Iris pigment epithelial cell (primary cell): ENCODE measurements around the gene BMF.

Experiments
- DNase-seq: peaks from one replicate; pipeline ENCODE4 v3.0.0-alpha.2; 2011; ENCODE audit warnings: low read depth

Gene BMF

GRCh38 chr15:40065166-40065565 is 43.5 kb downstream of the BMF start:
- no peak for DNase-seq

- DNase-seq = peak; percentile 98
Measured at GRCh38 chr15:40064231-40064894, 44.3 kb downstream of the BMF start.

DNA sequence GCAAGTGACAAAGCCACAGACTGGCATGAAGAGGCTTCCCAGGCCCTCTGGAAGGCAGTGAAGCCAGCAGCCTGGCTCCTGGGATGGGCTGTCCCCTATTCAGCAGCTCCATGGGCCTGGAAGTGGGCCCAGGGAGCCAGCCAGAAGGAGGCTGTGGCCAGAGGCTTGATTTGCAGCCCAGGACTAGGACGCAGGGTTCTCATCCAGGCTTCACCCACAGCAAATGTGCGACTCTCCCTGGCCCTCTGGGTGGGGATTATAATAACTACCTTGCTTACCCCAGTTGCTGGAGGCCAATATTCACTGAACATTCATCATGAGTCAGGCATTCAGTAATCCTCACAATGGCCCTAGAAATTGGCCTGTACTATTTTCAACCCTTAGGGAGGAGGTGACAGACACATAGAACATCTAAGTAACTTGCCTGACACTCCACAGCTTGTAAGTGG is 45.1 kb downstream of the BMF start:
- DNase-seq = peak; percentile 85

DNA sequence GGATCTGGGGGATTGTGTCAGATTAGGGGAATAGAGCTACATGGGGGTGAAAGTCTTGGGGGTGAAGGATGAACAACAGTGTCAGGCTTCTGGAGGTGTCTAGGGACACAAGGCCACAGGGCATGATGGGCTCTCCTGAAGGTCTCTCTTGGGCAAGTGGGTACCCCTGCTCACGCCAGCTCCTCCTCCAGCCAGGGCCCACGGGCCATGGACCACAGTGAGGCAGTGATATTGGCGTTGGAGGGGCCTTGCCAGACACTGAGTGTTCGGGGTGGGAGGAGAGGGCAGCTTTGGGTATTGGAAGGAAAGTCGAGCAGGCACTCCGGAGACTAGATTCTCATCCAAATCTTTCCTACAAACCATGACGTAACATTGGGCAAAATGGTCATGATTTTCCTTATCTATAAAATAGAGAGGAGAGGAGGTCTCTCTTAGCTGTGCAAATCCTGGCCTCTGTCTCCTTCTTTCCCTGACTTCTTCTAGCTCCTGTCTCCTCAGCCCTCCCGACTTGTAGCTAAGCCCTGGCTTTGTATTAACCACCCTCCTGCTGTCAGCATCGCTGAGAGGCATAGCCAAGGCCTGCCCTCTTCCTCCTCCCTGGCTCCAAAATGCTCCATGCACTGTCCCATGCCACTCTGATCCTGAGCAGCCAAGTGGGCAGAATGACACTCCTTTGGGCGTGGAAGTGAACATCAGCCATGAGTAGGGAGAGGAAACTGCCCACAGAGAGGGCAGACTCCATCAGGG is 45.7 kb downstream of the BMF start:
- no peak for DNase-seq

DNA sequence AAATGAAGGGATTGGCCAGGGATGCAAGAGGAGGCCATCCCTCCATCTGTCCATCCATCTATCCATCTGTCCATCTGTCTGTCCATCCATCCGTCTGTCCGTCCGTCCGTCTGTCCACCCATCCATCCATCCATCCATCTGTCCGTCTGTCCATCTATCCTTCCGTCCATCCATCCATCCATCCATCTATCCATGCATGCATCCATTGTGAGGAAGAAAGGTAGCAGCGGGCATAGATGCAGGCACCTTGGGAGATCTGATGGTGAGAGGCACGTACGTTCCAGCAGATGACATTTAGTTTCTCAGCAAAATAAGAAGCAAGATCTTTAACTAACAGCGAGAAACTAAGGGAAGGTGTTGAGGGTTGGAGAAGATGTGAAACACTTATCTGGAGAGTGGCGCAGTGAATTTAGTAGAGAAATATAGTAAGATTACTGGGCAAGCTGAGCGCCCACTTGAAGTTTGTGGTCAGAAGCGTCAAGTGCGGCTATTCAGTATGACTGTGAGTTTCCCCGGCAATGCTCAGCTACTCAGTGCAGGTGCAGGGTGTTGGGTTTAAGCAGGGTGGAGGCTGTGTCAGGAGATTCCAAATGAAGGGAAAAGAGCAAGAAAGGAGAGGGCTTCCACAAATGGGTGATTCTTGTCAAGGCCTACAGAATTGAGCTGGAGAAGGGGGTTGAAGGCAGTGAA is 47.3 kb downstream of the BMF start:
- DNase-seq = no peak

GRCh38 chr15:40060236-40060961 is 48.3 kb downstream of the BMF start:
- no peak for DNase-seq

DNA sequence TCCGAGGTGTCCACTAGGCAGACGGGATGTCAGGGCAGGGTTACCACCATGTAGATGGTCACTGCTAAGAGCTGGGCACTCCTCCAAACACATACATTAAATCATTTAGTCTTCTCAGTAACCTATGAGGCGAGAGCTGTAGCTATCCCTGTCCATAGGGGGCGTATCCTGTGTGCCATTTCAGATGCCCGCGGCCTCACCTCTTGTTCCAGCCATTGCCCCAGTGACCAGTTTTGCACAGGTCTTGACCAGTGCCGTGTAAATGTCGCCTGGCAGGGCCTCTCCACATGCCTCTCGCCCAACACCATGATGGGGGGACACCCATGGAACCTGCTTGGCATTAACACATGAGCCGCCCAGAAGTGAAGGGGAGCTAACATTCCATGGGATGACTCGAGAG is 48.9 kb downstream of the BMF start:
- DNase-seq = no peak

GRCh38 chr15:40058476-40059140 is 50.1 kb downstream of the BMF start:
- peak; percentile 88 for DNase-seq

- DNase-seq = no peak
Measured at GRCh38 chr15:40055576-40056293, 52.9 kb downstream of the BMF start.

DNA sequence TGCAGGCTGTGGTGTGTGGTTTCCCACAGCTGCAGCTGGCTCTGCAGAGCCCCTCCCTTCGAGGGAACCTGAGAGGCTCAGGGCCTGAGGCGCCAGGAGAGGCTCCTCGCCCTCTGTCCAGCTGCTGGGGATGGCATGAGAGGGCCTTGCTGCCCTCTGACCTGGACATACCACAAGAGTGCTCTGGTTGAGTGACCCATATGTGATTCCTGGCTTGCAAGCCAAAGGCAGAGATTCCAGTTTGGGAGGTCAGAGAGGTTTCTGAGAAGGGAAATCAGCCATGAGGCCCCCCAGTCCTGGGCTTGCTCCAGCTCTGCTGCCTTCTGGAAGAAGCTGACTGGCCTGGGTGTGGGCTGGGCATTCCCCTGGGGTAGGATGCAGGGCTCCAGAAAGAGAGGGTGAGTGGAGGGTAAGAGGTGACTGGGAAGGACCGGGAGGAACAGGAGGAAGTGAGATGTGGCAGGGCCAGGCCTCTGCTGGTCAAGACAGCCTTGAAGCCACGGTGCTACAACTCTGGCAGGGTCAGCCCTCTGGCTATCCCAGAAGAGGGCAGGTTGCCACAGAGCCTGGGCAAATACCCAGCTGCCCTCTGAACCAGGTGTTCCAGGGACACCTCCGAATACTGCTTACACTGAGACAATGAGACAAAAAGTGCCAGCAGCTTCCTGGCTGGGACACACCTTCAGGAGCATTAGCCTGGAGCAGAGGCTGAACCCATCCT is 53.7 kb downstream of the BMF start:
- DNase-seq = peak; percentile 47

GRCh38 chr15:40054605-40054854 is 54.1 kb downstream of the BMF start:
- no peak for DNase-seq

- no peak for DNase-seq
Measured at GRCh38 chr15:40053831-40054604, 54.7 kb downstream of the BMF start.

DNA sequence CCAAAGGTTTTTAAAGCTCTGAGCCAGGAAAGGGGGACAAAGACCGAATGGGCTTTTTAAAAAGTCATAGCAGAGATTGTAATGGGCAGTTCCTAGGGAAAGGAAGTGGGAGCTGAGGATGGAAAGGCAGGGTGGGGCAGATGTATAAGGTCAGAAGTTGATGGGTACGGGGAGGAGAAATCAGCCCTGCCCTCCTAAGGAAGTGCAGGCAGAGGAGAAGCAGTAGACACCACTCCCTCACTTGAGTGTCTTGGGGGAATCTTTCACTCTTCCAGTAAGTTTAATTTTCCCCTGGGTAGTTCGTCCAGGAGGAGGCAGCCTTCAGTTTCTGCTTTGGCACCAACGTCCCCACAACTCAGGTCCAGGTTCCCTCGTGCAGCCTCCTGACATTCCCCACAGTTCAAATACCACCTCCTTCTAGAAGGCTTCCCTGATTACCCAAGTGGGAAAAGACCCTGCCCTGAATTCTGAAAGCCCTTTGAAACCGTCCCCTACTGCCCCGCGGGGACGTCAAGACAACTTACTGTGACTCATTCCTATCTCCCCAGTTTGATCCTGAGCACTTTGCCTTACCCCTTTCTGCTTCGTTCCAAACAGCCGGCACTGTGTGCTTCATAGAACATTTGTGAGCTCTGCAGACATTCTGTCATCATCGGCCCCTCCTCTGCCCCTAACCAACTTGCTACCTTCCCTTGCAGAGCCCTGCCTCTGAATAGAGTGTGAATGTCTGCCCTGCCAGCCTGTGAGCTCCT is 55.4 kb downstream of the BMF start:
- DNase-seq = no peak

DNA sequence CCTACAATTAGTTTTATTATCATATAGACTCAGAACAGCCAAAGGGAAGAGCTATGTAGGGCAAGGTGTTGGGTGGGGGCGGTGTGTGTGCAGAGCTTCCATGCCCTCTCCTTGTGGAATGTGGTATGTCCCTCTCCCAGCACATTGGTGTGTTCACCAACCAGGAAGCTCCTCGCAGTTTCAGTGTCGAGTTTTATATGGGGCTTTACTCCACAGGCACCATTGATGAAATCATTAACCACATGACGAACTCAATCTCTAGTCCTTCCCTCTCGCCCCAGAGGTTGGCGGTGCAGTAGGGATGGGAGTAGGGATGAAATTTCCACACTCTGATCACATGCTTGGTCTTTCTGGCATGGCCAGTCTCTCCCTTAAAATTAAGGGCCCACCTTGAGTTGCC is 56.1 kb downstream of the BMF start:
- no peak for DNase-seq

DNA sequence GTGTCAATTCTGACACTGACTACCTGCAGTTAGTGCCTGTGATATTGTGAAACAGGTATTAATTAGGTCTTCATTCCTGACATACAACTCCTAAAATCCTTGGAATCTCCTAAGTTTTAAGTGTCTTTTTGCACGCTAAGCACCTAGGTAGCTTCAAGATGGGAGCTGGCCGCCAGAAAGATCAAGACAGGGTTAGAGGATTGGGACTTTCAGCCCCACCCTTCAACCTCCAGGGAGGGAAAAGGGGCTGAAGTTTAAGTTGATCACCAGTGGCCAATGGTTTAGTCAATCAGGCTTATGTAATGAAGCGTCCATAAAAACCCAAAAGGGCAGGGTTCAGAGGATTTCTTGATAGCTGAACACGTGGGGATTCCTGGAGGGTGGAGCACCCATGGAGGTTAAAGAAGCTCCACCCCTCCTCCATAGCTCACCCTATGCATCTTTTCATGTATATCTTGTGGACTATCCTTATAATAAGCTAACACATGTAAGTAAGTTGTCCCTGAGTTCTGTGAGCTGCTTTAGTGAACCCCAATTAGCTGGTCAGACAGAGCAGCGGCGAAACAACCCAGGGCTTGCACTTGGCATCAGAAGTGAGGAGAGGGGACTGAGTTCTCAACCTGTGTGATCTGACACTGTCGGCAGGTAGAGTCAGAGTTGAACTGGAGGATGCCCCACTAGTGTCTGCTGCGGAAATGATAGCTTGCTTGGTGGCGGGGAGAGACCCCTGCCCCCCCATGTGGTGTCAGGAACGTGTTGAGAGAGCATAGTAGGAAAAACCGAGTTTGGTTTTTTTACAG is 56.9 kb downstream of the BMF start:
- no peak for DNase-seq

DNA sequence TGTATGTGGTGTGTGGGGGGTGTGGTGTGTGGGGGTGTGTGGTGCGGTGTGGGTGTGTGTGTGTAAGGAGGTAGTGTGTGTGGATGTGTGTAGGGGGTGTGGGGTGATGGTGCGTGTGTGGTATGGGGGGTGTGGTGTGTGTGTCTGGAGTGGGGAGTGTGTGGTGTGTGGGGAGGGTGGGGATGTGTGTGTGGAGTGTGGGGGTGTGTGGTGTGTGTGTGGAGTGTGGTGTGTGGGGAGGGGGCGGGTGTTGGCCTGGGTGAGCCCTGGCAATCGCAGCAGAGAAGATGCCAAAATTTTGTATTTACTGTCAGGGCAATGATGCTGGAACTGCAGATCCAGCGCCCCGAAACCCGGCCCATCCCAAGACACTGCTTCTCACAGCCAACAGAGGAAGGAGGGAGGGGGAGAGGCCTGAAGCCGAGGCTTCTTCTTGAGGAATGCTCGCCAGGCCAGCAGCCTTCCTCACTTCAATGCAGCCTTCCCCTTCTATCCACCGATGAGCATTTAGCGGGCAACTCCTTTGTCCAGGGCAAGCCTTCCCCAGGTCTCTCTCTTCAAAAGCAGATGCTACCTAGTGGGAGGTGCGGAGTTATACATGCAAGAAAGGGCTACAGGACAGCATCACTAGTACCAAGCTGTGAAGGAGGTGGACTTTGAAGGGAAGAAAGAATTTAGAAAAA is 57.8 kb downstream of the BMF start:
- no peak for DNase-seq

DNA sequence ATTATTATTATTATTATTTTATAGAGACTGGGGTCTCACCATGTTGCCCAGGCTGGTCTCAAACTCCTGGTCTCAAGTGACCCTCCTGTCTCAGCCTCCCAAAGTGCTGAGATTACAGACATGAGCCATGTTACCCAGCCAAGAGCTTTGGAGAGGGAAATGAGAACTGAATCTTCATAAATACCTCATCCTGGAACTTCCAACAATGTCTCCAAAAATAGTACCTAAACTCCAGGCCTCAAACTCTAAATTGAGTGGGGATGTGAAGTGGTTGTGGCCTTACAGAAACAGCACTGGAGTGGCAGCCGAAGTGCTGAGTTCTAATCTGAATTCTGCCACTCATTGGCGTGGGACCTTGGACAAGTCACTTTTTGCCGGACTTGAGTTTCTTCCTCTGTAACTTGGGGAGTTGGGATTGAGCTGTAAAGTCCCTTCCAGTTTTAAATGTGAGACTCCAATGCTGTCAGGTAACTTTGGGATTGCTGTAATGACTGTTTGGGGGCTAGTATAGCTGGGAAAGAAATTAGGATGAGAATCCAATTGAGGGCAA is 59.7 kb downstream of the BMF start:
- DNase-seq = no peak
